Activated CD8-positive, alpha-beta memory T cell treated with anti-CD3 and anti-CD28 coated beads for 4 hours (primary cell): ENCODE results near the gene PRICKLE4.
"Not testable (repeated sequence)": the region's sequence is repeated elsewhere in the genome, so short reads cannot be mapped to it uniquely, and the experiment has no call there.

Source experiments
- DNase-seq, 2 donors: peaks; one replicate each; pipeline ENCODE4 v3.0.0-alpha.2; 2020; ENCODE audit warnings: low read depth in 2 of 2

Gene PRICKLE4

GRCh38 chr6:41798901-41799558 is 18.4 kb downstream of the PRICKLE4 start:
- DNase-seq = no peak

DNA sequence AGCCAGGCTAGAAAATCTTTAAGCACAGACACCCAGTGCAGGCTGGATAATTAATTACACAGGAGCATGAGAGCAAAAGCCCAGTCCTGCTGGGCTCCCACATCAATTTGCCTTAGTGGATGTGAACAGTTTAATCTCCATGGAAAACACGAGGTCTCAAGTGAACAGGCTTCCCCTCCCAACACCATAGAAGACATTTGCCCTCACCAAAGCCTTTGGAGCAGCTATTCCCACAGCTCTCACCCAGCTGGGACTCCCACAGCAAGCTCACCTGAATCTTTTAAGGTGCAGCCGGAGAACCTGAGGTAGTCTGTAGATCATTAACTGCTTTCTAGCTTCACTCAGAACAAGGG is 19.0 kb downstream of the PRICKLE4 start:
- no peak for DNase-seq

- DNase-seq = no peak
Measured at GRCh38 chr6:41801380-41801779, 20.8 kb downstream of the PRICKLE4 start.

GRCh38 chr6:41805830-41806774 is 25.5 kb downstream of the PRICKLE4 start:
- no peak for DNase-seq

GRCh38 chr6:41811095-41811494 is 30.5 kb downstream of the PRICKLE4 start:
- no peak for DNase-seq

DNA sequence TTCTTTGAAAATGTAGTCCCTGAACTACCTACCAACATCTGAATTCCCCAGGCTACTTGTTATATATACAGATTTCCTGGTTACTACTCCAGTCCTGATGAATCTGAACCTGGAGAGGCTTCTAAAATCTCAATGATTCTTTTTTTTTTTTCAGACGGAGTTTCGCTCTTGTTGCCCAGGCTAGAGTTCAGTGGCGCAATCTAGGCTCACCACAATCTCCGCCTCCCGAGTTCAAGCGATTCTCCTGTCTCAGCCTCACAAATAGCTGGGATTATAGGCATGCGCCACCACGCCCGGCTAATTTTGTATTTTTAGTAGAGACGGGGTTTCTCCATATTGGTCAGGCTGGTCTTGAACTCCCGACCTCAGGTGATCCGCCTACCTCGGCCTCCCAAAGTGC is 31.4 kb downstream of the PRICKLE4 start:
- DNase-seq = not testable (repeated sequence)

- DNase-seq = no peak
Measured at GRCh38 chr6:41813469-41813868, 32.9 kb downstream of the PRICKLE4 start.

GRCh38 chr6:41813956-41814355 is 33.4 kb downstream of the PRICKLE4 start:
- no peak for DNase-seq

- no peak for DNase-seq
Measured at GRCh38 chr6:41814629-41815028, 34.0 kb downstream of the PRICKLE4 start.

GRCh38 chr6:41815587-41815986 is 35.0 kb downstream of the PRICKLE4 start:
- DNase-seq = no peak

DNA sequence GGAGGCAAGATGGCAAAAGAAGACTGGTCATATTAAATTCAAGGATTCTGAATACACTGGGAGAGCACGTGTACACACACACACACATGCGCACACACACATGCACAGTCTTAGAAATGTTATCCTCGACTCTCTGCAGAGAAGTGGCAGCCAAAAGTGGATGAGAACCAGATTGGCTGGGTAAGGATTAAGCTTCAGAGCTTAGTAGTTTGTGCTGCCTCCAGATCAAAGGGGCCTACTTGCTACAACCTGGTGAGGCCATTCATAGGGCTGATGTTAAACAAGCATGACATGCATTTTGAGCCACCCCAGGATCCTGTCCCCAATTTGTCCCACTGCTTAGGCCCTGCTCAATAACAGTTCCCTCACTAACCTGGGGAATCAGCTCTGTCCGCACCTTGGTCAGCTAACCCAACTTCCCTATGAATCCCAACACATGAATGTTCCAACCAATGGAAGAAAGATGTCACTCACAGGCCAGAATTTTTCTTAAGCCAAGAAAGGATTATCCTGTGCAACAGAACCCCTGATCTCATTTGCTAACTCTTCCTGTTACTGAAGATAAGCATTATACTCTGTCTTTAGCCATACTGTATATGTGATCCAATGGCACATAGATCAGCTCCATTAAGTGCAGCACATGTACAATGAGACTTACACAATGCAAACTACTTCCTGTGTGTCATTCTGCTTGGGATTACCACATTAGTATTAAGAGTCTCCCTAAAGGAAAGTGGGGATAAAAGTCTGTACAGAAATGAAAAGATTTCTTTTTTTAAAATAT is 37.9 kb downstream of the PRICKLE4 start:
- no peak for DNase-seq

GRCh38 chr6:41821266-41821665 is 40.7 kb downstream of the PRICKLE4 start:
- DNase-seq = no peak

DNA sequence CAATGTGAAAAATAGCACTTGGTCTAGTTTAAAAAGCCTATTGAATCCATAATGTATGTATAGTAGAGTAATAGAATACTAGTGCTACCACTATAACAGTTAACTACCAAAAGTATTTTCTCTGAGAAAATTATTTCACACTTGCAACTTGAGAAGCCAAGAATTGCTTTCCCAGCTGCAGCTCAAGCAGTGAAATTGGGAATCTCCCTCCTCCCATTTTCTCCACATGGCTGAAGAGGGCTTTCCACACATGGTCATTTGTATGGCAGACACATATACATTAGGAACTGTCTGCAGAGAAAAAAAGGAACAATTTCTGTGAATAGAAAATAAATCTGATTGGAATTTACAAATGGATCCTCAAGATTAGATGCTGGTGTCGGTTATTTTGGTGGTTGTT is 41.4 kb downstream of the PRICKLE4 start:
- DNase-seq = no peak

DNA sequence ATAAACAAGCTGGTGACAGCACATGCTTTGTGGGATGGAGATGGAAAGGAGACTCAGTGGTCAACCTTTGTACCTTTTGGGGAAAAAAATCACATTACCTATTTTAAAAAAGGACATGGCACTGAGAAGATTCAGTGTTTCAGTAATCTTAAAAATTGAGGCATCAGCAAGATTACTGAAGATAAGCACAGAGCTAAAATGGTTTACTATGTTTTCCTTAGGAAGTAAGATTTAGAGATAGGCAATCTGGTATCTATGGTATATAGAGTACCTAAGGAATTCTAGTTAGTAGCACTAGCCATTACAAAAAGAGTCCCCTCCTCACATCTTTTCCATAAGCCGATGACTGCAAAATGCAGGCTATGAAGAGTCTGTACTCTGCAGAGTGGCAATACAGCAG is 42.6 kb downstream of the PRICKLE4 start:
- no peak for DNase-seq

DNA sequence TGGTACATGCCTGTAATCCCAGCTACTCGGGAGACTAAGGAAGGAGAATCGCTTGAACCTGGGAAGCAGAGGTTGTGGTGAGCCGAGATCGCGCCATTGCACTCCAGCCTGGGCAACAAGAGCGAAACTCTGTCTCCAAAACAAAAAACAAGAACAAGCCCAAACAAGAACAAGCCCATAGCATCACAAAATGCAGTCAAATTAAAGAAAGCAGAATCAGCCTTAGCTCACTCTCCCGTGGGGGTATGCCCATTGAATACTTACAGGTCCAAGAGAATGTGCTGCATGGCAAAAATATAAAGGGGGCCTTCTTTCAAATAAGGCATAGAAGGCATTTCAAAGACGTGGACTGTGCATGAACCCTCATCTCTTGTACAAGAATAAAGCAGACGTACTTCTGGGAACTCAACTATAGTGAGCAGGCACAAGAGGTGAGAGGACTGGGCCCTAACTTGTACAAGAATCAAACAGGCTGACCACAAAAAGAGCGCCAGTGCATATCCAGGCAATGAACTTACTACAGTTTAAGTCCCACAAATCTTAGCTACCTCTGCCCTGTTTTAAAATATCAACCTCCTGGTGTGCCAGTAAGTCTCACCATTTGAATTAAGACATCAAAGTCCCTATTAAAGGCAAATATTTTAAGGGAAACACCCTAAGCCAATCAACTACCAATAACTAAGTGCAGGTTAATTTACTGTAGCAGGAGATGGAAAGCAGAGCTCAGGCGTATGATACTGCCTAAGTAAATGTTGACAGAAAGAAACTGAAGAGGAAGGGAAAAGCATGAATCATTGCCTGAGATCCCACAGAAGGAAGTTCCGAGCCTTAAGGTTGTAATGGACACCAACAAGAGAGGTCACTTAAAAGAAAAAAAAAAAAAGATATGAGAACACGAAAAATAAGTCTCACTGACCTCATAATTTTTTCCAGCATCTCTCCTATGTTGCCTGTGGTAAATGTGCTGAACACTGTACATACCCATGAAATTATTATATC is 44.3 kb downstream of the PRICKLE4 start:
- DNase-seq = no peak

DNA sequence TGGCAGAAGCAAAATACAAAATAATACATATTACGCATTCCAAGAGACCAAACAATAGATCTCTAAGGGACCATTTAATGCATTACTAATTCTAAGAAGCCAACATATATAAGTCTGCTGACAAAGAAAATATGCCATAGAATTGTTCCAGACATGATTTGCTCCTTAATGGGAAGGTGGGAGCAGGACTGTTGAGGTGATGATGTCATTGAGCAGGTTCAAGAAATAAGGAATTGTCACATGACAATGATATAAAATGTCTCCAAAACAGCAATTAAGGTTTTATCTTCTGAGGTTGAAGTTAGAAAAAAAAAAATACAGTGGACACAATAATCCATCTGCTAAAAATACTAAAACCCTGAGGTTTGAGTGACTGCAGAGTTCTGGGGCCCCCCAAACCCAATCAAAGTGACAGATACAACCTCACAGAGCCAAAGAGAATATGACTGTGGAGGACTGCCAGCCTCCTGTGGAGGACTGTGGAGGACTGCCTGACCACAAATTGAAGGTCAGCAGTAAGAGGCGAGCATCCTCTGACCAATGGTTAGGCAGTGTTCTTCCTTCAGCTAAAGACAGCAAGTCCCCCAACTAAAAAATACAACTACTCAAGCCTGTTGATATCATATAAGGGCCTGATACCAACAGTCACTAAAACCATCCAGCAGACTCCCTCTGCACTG is 45.9 kb downstream of the PRICKLE4 start:
- no peak for DNase-seq

DNA sequence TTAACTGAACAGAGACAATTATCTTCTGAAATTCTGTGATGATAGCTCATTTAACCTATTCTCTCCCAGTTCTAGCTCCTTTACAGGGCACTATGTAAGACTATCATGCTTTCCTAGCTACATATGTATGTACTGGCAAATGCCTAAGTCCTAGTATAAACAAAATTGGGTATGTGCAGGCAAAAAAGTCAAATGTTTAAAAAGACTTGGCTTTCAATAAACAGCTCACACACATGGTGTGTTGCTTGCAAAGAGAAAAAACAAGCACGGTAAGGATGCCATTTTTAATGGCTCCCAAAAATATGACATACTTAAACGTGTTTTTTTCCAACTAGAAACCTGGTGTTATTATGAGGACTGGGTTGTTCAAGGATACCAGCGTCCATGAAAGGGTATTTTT is 51.7 kb downstream of the PRICKLE4 start:
- DNase-seq = no peak

- DNase-seq = no peak
Measured at GRCh38 chr6:41836022-41836659, 55.6 kb downstream of the PRICKLE4 start.

GRCh38 chr6:41836660-41837052 is 56.1 kb downstream of the PRICKLE4 start:
- no peak for DNase-seq
